Right lobe of liver (tissue), 6 donors: ENCODE measurements around the gene TNFRSF6B. TPM values are rescaled to one million over a fixed set of nuclear protein-coding genes. Genes with fewer than 3 reads are reported as not detected.
A peak's percentile ranks its signal among the peaks of the same experiment; 100 is the strongest.

Source experiments
- ATAC-seq, 4 donors: fragments of 200-7000 bp; cut with Tn5 transposase; one replicate each; pipeline ENCODE4 v1.9.1; 2020; ENCODE audit warnings: mild to moderate bottlenecking in 4 of 4, moderate library complexity in 4 of 4
- DNase-seq, 3 donors: peaks; one replicate each; pipeline ENCODE4 v3.0.0-alpha.2; 2020
- H3K27ac ChIP-seq, 3 donors: fragments of 200-600 bp; one replicate each; pipeline ENCODE4 v1.8.0; 2022
- H3K27me3 ChIP-seq, 2 donors: fragments of 200-600 bp; one replicate each; pipeline ENCODE4 v1.8.0; 2022
- H3K36me3 ChIP-seq, 4 donors: fragments of 200-600 bp; sonication (generic) in 1 of 4; one replicate each; pipeline versions ENCODE4 v1.5.1 to v1.8.0; 2017 to 2022; ENCODE audit warnings: control low read depth in 1 of 4
- H3K4me1 ChIP-seq, 4 donors: fragments of 200-600 bp; sonication (generic) in 1 of 4; one replicate each; pipeline versions ENCODE4 v1.5.1 to v1.8.0; 2017 to 2022; ENCODE audit warnings: control low read depth in 1 of 4
- H3K4me3 ChIP-seq, 3 donors: fragments of 200-600 bp; one replicate each; pipeline ENCODE4 v1.8.0; 2022
- H3K9me3 ChIP-seq, 4 donors: fragments of 200-600 bp; sonication (generic) in 1 of 4; one replicate each; pipeline versions ENCODE4 v1.5.1 to v1.8.0; 2017 to 2022; ENCODE audit warnings: control low read depth in 1 of 4
- CTCF ChIP-seq, 4 donors: fragments of 200-600 bp in 3 of 4; fragments of 450-650 bp in 1 of 4; IDR thresholded peaks; one replicate each; pipeline versions ENCODE4 v1.5.1 to v1.8.0; 2016 to 2022; ENCODE audit warnings: antibody characterized with exemption in 4 of 4, mild to moderate bottlenecking in 2 of 4
- POLR2A ChIP-seq: fragments of 450-650 bp; IDR thresholded peaks from one replicate; pipeline ENCODE4 v1.6.1; 2017; ENCODE audit warnings: antibody characterized with exemption, mild to moderate bottlenecking
- WGBS: methylation state at CpG from one replicate; pipeline ENCODE4 v1.1.6; 2018; ENCODE audit warnings: low coverage, low lambda C conversion rate; ENCODE audit not compliant: insufficient coverage; ENCODE audit errors: missing lambda C conversion rate; 5-methylcytosine and 5-hydroxymethylcytosine counted together
- intact Hi-C, 2 donors: fragments of 100-400 bp; cut with DNase I; formaldehyde crosslinking; loops; one replicate each; pipeline versions ENCODE4 v1.11.2 to v1.14.1; 2022
- total RNA-seq, 6 experiments: library from RNA; depleted of rRNA in 2 of 6; stranded (reverse); fragments of >200 nt in 2 of 6; fragmentation: NEBNext Ultra II Directional in 3 of 6; extraction: Animal tissue kit (Norgen Biotek cat#: 25700) in 3 of 6; gene quantifications; one replicate each; pipeline versions ENCODE4 v1.1.0 to v1.2.4, GENCODE V29; 2016 to 2023
- donor health status: DM: no; HTN: yes; CAD: no.
- donor health status: DM: no; HTN: no; CAD: no.
- donor health status: DM: no; HTN: no; CAD: no.
- donor health status: DM: no; HTN: yes; CAD: no.
- donor health status: DM: no; HTN: yes; CAD: no.

Gene TNFRSF6B
- total RNA-seq, 6 experiments from 2014 or later = 0.56 to 1.0 (median 0.62) TPM; not detected in 3

GRCh38 chr20:63656451-63656850 lies 40.0 kb upstream of the TNFRSF6B start:
- intact Hi-C loops = no loop called here
- DNase-seq (no peak), ATAC-seq (no peak)
- H3K36me3 ChIP-seq = peaks cover 0 to 2% (median under 1%) of the 10 kb centered on the region in 4 donors
- H3K9me3 ChIP-seq = no peaks in the 10 kb centered on the region
- H3K4me1 ChIP-seq = peaks cover 0 to 24% (median 11%) of the 10 kb centered on the region in 4 donors
- TF ChIP-seq POLR2A (no peak), CTCF (IDR thresholded peaks at IDR 0.05) (no peak)
- H3K4me3 ChIP-seq = no peak overlapping the region
- H3K27me3 ChIP-seq = peaks cover 0 to 14% of the 10 kb centered on the region in 2 donors
- H3K27ac ChIP-seq = no peak overlapping the region
- WGBS = 83% methylated on average over 1 of the region's 3 CpGs

- DNase-seq (no peak), ATAC-seq (no peak)
- TF ChIP-seq POLR2A = no peak
- no peak for TF ChIP-seq CTCF (IDR thresholded peaks at IDR 0.05)
- Histone ChIP-seq H3K27me3 (peaks cover 0 to 6% of the 10 kb centered on the region in 2 donors), H3K4me1 (peaks cover 0 to 20% (median 9%) of the 10 kb centered on the region in 4 donors), H3K36me3 (peaks cover 0 to 10% (median 3%) of the 10 kb centered on the region in 4 donors), H3K27ac (peak overlapping the region; percentile 65 to 83 (median 81)), H3K9me3 (no peaks in the 10 kb centered on the region), H3K4me3 (peak overlapping the region; percentile 65 to 94 (median 68))
- intact Hi-C loops = no loop called here
- 73% methylated on average over 8 of the region's 31 CpGs for WGBS
These were observed 39.1 kb upstream of the TNFRSF6B start for GRCh38 chr20:63657260-63657936.

GRCh38 chr20:63657937-63658748 lies 38.3 kb upstream of the TNFRSF6B start, which contains the start of gene RTEL1:
Gene RTEL1, plus strand, starts transcription at chr20:63658312. Its CDS starts 1,091 bp downstream, at chr20:63659403.
- WGBS = 3% methylated on average over 8 of the region's 73 CpGs
- H3K4me3 ChIP-seq = peak within 1 kb of the TSS; percentile 65 to 94 (median 68)
- peaks cover 0 to 11% (median 3%) of the 10 kb centered on the region in 4 donors for H3K36me3 ChIP-seq
- intact Hi-C loops = no loop called here
- ATAC-seq = peak; percentile 94 to 98 (median 96)
- peaks cover 0 to 17% (median 6%) of the 10 kb centered on the region in 4 donors for H3K4me1 ChIP-seq
- no peaks in the 10 kb centered on the region for H3K9me3 ChIP-seq
- H3K27ac ChIP-seq = peak within 1 kb of the TSS; percentile 65 to 83 (median 81)
- peak; percentile 94 to 95 (median 94) for DNase-seq
- no peak for TF ChIP-seq POLR2A
- no peak for TF ChIP-seq CTCF (IDR thresholded peaks at IDR 0.05)
- no peaks in the 10 kb centered on the region for H3K27me3 ChIP-seq

- Histone ChIP-seq H3K4me1 (peaks cover 0 to 17% (median 6%) of the 10 kb centered on the region in 4 donors), H3K27ac (peak overlapping the region; percentile 65 to 83 (median 81)), H3K4me3 (peak overlapping the region; percentile 65 to 94 (median 68)), H3K36me3 (peaks cover 0 to 11% (median 3%) of the 10 kb centered on the region in 4 donors), H3K9me3 (no peaks in the 10 kb centered on the region), H3K27me3 (no peaks in the 10 kb centered on the region)
- TF ChIP-seq POLR2A = no peak
- no peak for TF ChIP-seq CTCF (IDR thresholded peaks at IDR 0.05)
- intact Hi-C loops = no loop called here
- 10% methylated on average over 2 of the region's 25 CpGs for WGBS
- no peak for DNase-seq
- peak; percentile 13 to 36 (median 16) for ATAC-seq
These were observed 37.7 kb upstream of the TNFRSF6B start for GRCh38 chr20:63658749-63659187.
